ENCODE measurements around the gene CAMTA1. TPM values are rescaled to one million over a fixed set of nuclear protein-coding genes. Genes with fewer than 3 reads are reported as not detected.

Gene CAMTA1
- total and polyA plus RNA-seq, 2 experiments from 2014 or later = 89.0 to 145 TPM

DNA sequence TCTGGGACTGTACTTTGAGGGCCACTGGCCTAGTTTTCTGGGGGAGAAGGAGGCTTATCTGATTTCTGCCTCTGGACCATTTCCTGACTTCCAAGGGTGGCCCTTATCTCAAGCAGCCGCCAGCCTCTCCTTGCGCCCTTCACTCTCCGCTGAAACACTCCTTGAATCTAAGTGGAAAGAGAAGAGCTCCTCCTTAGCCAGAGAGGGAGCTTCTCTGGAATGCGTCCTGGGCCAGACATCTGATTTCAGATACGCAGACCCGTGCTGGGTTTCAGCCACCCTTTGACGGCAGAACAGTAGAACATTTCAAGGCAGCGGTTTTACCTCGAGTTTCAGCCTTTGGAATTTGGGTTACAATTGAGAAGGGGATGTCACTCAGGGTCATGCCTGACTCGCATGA, 308.0 kb downstream of the CAMTA1 start:
- TF ChIP-seq, protein P1, sequence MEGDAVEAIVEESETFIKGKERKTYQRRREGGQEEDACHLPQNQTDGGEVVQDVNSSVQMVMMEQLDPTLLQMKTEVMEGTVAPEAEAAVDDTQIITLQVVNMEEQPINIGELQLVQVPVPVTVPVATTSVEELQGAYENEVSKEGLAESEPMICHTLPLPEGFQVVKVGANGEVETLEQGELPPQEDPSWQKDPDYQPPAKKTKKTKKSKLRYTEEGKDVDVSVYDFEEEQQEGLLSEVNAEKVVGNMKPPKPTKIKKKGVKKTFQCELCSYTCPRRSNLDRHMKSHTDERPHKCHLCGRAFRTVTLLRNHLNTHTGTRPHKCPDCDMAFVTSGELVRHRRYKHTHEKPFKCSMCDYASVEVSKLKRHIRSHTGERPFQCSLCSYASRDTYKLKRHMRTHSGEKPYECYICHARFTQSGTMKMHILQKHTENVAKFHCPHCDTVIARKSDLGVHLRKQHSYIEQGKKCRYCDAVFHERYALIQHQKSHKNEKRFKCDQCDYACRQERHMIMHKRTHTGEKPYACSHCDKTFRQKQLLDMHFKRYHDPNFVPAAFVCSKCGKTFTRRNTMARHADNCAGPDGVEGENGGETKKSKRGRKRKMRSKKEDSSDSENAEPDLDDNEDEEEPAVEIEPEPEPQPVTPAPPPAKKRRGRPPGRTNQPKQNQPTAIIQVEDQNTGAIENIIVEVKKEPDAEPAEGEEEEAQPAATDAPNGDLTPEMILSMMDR (IDR thresholded peaks at IDR 0.05; ENCODE audit: poor library complexity) = no peak
- TF ChIP-seq EZH2phosphoT487 (IDR thresholded peaks at IDR 0.05; ENCODE audit: low read depth, severe bottlenecking, unreplicated experiment) = no peak
- no peak for TF ChIP-seq EZH2 (IDR thresholded peaks at IDR 0.05; ENCODE audit: borderline replicate concordance)
- DNase-seq (ENCODE audit: low spot score) = no peak

DNA sequence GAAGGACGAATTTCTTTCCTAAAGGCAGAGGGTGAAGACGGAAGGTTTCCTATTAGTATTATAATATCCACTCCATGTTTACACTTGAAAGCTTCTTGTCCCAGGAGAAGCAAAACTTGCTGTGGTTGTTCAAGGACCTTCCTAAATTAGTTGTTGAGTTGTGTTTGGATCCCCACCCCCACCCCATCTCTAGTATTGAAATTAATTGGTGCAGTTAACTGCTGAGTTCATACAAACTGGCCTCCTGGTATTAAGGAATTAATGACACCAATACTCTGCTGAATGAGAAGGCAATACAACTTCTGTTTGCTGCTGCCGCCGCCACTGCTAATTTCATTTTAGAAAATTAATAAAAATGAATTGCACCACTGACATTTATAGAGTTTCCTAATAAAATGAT, 308.8 kb downstream of the CAMTA1 start:
- H3K4me3 ChIP-seq = no peak overlapping the region
- H3K4me1 ChIP-seq (ENCODE audit: insufficient read depth) = no peaks in the 10 kb centered on the region
- no peak for DNase-seq (ENCODE audit: low spot score)
- no peaks in the 10 kb centered on the region for H3K9me3 ChIP-seq (ENCODE audit: low read depth)
- no peaks in the 10 kb centered on the region for H3K36me3 ChIP-seq (replicated peaks; ENCODE audit: insufficient read depth, low read depth)
- H3K27ac ChIP-seq = no peak overlapping the region
- no peaks in the 10 kb centered on the region for H3K79me2 ChIP-seq
- peaks cover 23% of the 10 kb centered on the region for H3K27me3 ChIP-seq
- 92% methylated on average over 4 of the region's 4 CpGs for WGBS (ENCODE audit: low lambda C conversion rate, missing lambda C conversion rate)
- no peak for TF ChIP-seq EZH2 (IDR thresholded peaks at IDR 0.05; ENCODE audit: borderline replicate concordance)
- TF ChIP-seq, protein P1 (IDR thresholded peaks at IDR 0.05; ENCODE audit: poor library complexity) = no peak
- TF ChIP-seq EZH2phosphoT487 (IDR thresholded peaks at IDR 0.05; ENCODE audit: low read depth, severe bottlenecking, unreplicated experiment) = no peak
- no peaks in the 10 kb centered on the region for H4K20me1 ChIP-seq (ENCODE audit: insufficient read depth, poor library complexity, severe bottlenecking)
- H2AFZ ChIP-seq = no peak overlapping the region
- no peak overlapping the region for H3K4me2 ChIP-seq
- H3K9me2 ChIP-seq (replicated peaks; ENCODE audit: insufficient read depth) = no peaks in the 10 kb centered on the region

More for the DNA sequence above, 308.0 kb downstream of the CAMTA1 start:
- no peak overlapping the region for H3K27ac ChIP-seq
- WGBS (ENCODE audit: low lambda C conversion rate, missing lambda C conversion rate) = 42% methylated on average over 10 of the region's 10 CpGs
- no peaks in the 10 kb centered on the region for H3K9me2 ChIP-seq (replicated peaks; ENCODE audit: insufficient read depth)
- no peaks in the 10 kb centered on the region for H3K9me3 ChIP-seq (ENCODE audit: low read depth)
- H2AFZ ChIP-seq = no peak overlapping the region
- H3K4me1 ChIP-seq (ENCODE audit: insufficient read depth) = no peaks in the 10 kb centered on the region
- H3K36me3 ChIP-seq (replicated peaks; ENCODE audit: insufficient read depth, low read depth) = no peaks in the 10 kb centered on the region
- H3K79me2 ChIP-seq = no peaks in the 10 kb centered on the region
- H3K4me3 ChIP-seq = no peak overlapping the region
- H4K20me1 ChIP-seq (ENCODE audit: insufficient read depth, poor library complexity, severe bottlenecking) = no peaks in the 10 kb centered on the region
- H3K4me2 ChIP-seq = no peak overlapping the region
- peaks cover 23% of the 10 kb centered on the region for H3K27me3 ChIP-seq

DNA sequence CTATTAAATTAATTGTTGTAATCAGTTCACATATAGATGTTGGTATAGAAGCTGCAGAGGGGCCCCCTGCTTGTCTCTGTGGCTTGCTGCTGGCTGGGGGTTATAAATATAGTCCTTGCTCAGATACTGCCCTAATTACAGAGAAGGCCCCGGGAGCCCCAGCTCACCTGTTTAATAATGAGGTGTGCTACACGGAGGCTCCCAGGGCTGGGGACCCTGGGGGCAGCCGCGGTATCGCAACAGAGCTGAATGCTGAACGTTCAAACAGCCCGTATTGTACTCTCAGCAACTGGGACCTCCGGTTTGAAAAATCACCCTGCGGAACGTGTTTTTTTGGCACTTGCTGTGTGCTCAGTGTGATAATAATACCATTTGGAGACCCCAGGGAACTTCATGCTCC, 309.3 kb downstream of the CAMTA1 start:
- 87% methylated on average over 10 of the region's 10 CpGs for WGBS (ENCODE audit: low lambda C conversion rate, missing lambda C conversion rate)
- Histone ChIP-seq H4K20me1 (ENCODE audit: insufficient read depth, poor library complexity, severe bottlenecking) (no peaks in the 10 kb centered on the region), H3K9me3 (ENCODE audit: low read depth) (no peaks in the 10 kb centered on the region), H3K36me3 (replicated peaks; ENCODE audit: insufficient read depth, low read depth) (no peaks in the 10 kb centered on the region), H3K27ac (no peak overlapping the region), H3K9me2 (replicated peaks; ENCODE audit: insufficient read depth) (no peaks in the 10 kb centered on the region), H3K4me2 (no peak overlapping the region), H3K27me3 (peaks cover 25% of the 10 kb centered on the region), H2AFZ (no peak overlapping the region), H3K79me2 (no peaks in the 10 kb centered on the region), H3K4me3 (no peak overlapping the region), H3K4me1 (ENCODE audit: insufficient read depth) (no peaks in the 10 kb centered on the region)
- DNase-seq (ENCODE audit: low spot score) = no peak
- TF ChIP-seq EZH2phosphoT487 (IDR thresholded peaks at IDR 0.05; ENCODE audit: low read depth, severe bottlenecking, unreplicated experiment) (no peak), EZH2 (IDR thresholded peaks at IDR 0.05; ENCODE audit: borderline replicate concordance) (no peak)
- TF ChIP-seq, protein P1 (IDR thresholded peaks at IDR 0.05; ENCODE audit: poor library complexity) = no peak

All from hepatocyte (in vitro differentiated cells).